ENCODE data around the gene ZNF620. TPM values are rescaled to one million over a fixed set of nuclear protein-coding genes. Genes with fewer than 3 reads are reported as not detected.
A peak's percentile ranks its signal among the peaks of the same experiment; 100 is the strongest.

ZNF620 gene
- polyA plus RNA-seq (2011; rRNA removed) (3.2 and 3.8 TPM in 2 replicates), polyA plus RNA-seq (2017; fragmentation: RNase III; extraction: RNeasy Plus Mini Kit Qiagen cat#74134 plus additional on column Dnase treatment) (2.1 to 2.5 TPM (median 2.4 TPM) in 3 replicates), polyA minus RNA-seq (2011; rRNA and poly(A)+ RNA removed) (3.1 and 4.0 TPM in 2 replicates)
- polyA plus RNA-seq (2012; cell fraction: cytosol; rRNA removed) = 0.90 and 1.0 TPM in 2 replicates
- 0.31 and 0.54 TPM in 2 replicates for polyA plus RNA-seq (2012; cell fraction: nucleus; rRNA removed)

GRCh38 chr3:40505599-40506462 lies at the start of gene ZNF620:
Gene ZNF620 (plus strand): TSS chr3:40506039. CDS start chr3:40506353, 314 bp downstream.
- Histone ChIP-seq H3K4me2 (peak within 1 kb of the TSS; percentile 87), H3K4me1 (peaks cover 13% of the 10 kb centered on the region; the same call in 2 of the 3 replicates), H3K4me3 (peak within 1 kb of the TSS; percentile 63), H3K27ac (peak within 1 kb of the TSS; percentile 63 to 91), H3K9me3 (no peaks in the 10 kb centered on the region)
- peak; percentile 62 to 86 for DNase-seq (ENCODE audit: low read depth in 1 of 2, low spot score in 1 of 2)
- ChIA-PET CTCF (interaction anchor here (0.6 to 1.6 kb wide), 5 partner anchors 9 to 177 kb away, joined by 3 to 5 read pairs (median 3); no protein-coding TSS in a partner anchor), POLR2A (interaction anchor here (0.8 to 2.2 kb wide), 7 partner anchors 9 to 49 kb away, joined by 3 to 11 read pairs (median 4); partner anchors contain the start of genes RPL14, ZNF619 and ZNF621)
- TF ChIP-seq JUN (IDR thresholded peaks at IDR 0.05) (peak in 1 of 2 experiments; percentile 68; a peak in 3 of 5 replicates), POLR2A (IDR thresholded peaks at IDR 0.05; ENCODE audit: low read length) (peak; percentile 32; the same call in 1 of the 2 replicates), KDM1A (IDR thresholded peaks at IDR 0.05; ENCODE audit: low read depth) (0 out of 2 replicates have a peak, but pooled peaks have one; percentile 29), RNF2 (IDR thresholded peaks at IDR 0.05; ENCODE audit: borderline replicate concordance, low read depth) (no peak), MAFK (IDR thresholded peaks at IDR 0.05; ENCODE audit: partially characterized antibody) (no peak), SREBF2 (IDR thresholded peaks at IDR 0.05) (no peak), BCL3 (IDR thresholded peaks at IDR 0.05) (peak; percentile 53; the same call in 1 of the 3 replicates), HOXA7 (CRISPR knock-in tag; IDR thresholded peaks at IDR 0.05) (no peak), E2F6 (IDR thresholded peaks at IDR 0.05; ENCODE audit: borderline replicate concordance, low read depth) (peak; percentile 72; the same call in 1 of the 2 replicates), BHLHE40 (IDR thresholded peaks at IDR 0.05; ENCODE audit: low read depth, low read length) (no peak), MAX (IDR thresholded peaks at IDR 0.05) (peak; percentile 71), SMC3 (IDR thresholded peaks at IDR 0.05) (0 out of 3 replicates have a peak, but pooled peaks have one; percentile 21), ZFP36 (IDR thresholded peaks at IDR 0.05; ENCODE audit: borderline replicate concordance, partially characterized antibody) (no peak), EHMT2 (IDR thresholded peaks at IDR 0.05; ENCODE audit: low read depth) (no peak)
- ATAC-seq = peak; percentile 95
- FAIRE-seq = no peak
- 11% methylated on average over 21 of the region's 44 CpGs for WGBS (ENCODE audit: missing lambda C conversion rate)

- DNase-seq (ENCODE audit: low read depth in 1 of 2, low spot score in 1 of 2) (no peak), ATAC-seq (no peak), FAIRE-seq (no peak)
- ChIA-PET POLR2A (interaction anchor here (0.7 to 1.4 kb wide), 4 partner anchors 21 to 746 kb away, joined by 3 to 7 read pairs (median 6); partner anchors contain the start of genes ZNF619, ZNF620 and ZNF621), CTCF (no interaction called here)
- H3K9me3 ChIP-seq = no peaks in the 10 kb centered on the region
- peak overlapping the region; percentile 90 for H3K4me2 ChIP-seq
- H3K4me1 ChIP-seq = peaks cover 35% of the 10 kb centered on the region
- H3K4me3 ChIP-seq = peak overlapping the region; percentile 93
- peak overlapping the region; percentile 93 to 99 for H3K27ac ChIP-seq
- TF ChIP-seq SREBF2 (IDR thresholded peaks at IDR 0.05) (no peak), PBX3 (IDR thresholded peaks at IDR 0.05) (no peak), POLR2AphosphoS2 (conservative IDR thresholded peaks at IDR 0.05; ENCODE audit: low read length) (no peak), CEBPB (IDR thresholded peaks at IDR 0.05) (no peak), FOXS1 (CRISPR knock-in tag; IDR thresholded peaks at IDR 0.05) (no peak), KDM1A (IDR thresholded peaks at IDR 0.05; ENCODE audit: low read depth) (no peak), HEYL (CRISPR knock-in tag; IDR thresholded peaks at IDR 0.05) (no peak), EHF (CRISPR knock-in tag; IDR thresholded peaks at IDR 0.05) (no peak), RARB (CRISPR knock-in tag; IDR thresholded peaks at IDR 0.05) (no peak), GATA3 (IDR thresholded peaks at IDR 0.05; ENCODE audit: borderline replicate concordance) (no peak), FOSL2 (IDR thresholded peaks at IDR 0.05) (no peak), FOSL2 (CRISPR knock-in tag; IDR thresholded peaks at IDR 0.05) (no peak)
- 60% methylated on average over 29 of the region's 29 CpGs for WGBS (ENCODE audit: missing lambda C conversion rate)
These were observed 49.4 kb upstream of the ZNF620 start for GRCh38 chr3:40456279-40456939.
